CD4-positive, alpha-beta T cell (primary cell): Measurements from ENCODE around the gene USE1. TPM values are rescaled to one million over a fixed set of nuclear protein-coding genes. Genes with fewer than 3 reads are reported as not detected.

Experiments
- ATAC-seq: fragments of 200-7000 bp; cut with Tn5 transposase; one replicate; pipeline ENCODE4 v1.10.0; 2022; ENCODE audit warnings: mild to moderate bottlenecking; ENCODE audit not compliant: poor library complexity
- CTCF ChIA-PET: fragments of 350-600 bp; sonication (Branson Sonifier 250); formaldehyde crosslinking; loops from one replicate; lab custom pipeline; 2021; ENCODE audit warnings: antibody characterized with exemption, inconsistent platforms; lab: Charles Lee
- POLR2A ChIA-PET: fragments of 350-600 bp; sonication (Branson Sonifier 250); formaldehyde crosslinking; loops from one replicate; lab custom pipeline; 2021; ENCODE audit warnings: antibody characterized with exemption, inconsistent platforms; lab: Charles Lee
- DNase-seq, 14 experiments: peaks; one replicate each; pipeline ENCODE4 v3.0.0-alpha.2; 2013 to 2020; ENCODE audit warnings: mixed read lengths in 2 of 14
- H3K27ac ChIP-seq, 2 donors: one replicate each; pipeline versions ENCODE4 v1.5.1 to v1.7.0; 2013; ENCODE audit warnings: low read length in 2 of 2, low read depth in 1 of 2, mild to moderate bottlenecking in 1 of 2
- H3K27me3 ChIP-seq, 2 experiments: 1 replicate in 1 of 2; 2 replicates in 1 of 2; pipeline versions ENCODE4 v1.6.1 to v1.7.0; 2013; ENCODE audit warnings: low read length in 2 of 2, control low read depth in 1 of 2, mild to moderate bottlenecking in 1 of 2, moderate library complexity in 1 of 2; ENCODE audit not compliant: insufficient read depth in 2 of 2, control insufficient read depth in 1 of 2
- H3K36me3 ChIP-seq: one replicate; pipeline ENCODE4 v1.6.1; 2013; ENCODE audit warnings: low read length, control low read depth; ENCODE audit not compliant: insufficient read depth
- H3K4me1 ChIP-seq: one replicate; pipeline ENCODE4 v1.6.1; 2013; ENCODE audit warnings: low read length, control low read depth; ENCODE audit not compliant: insufficient read depth
- H3K4me3 ChIP-seq: one replicate; pipeline ENCODE4 v1.5.1; 2013; ENCODE audit warnings: mild to moderate bottlenecking, low read length, moderate library complexity
- H3K9me3 ChIP-seq, 2 experiments: 1 replicate in 1 of 2; 2 replicates in 1 of 2; pipeline versions ENCODE4 v1.6.1 to v1.7.0; 2013; ENCODE audit warnings: low read length in 2 of 2, mild to moderate bottlenecking in 2 of 2, control low read depth in 1 of 2, moderate library complexity in 1 of 2; ENCODE audit not compliant: control insufficient read depth in 1 of 2, insufficient read depth in 1 of 2
- H3K27ac Mint-ChIP-seq: one replicate; pipeline ENCODE4 v1.8.0; 2020; ENCODE audit warnings: mixed read lengths
- H3K27me3 Mint-ChIP-seq: one replicate; pipeline ENCODE4 v1.8.0; 2021; ENCODE audit warnings: mixed read lengths
- H3K36me3 Mint-ChIP-seq: one replicate; pipeline ENCODE4 v1.8.0; 2021; ENCODE audit warnings: low read depth, mixed read lengths
- H3K4me1 Mint-ChIP-seq: one replicate; pipeline ENCODE4 v1.8.0; 2021; ENCODE audit warnings: low read depth, mixed read lengths
- H3K4me3 Mint-ChIP-seq: one replicate; pipeline ENCODE4 v1.8.0; 2020; ENCODE audit warnings: mild to moderate bottlenecking, mixed read lengths
- H3K9me3 Mint-ChIP-seq: one replicate; pipeline ENCODE4 v1.8.0; 2020; ENCODE audit warnings: mixed read lengths
- intact Hi-C, 2 experiments: fragments of 100-400 bp; cut with DNase I in 1 of 2; cut with micrococcal nuclease in 1 of 2; formaldehyde crosslinking; loops; one replicate each; pipeline versions ENCODE4 v1.15.1 to v1.9.0; 2023 to 2025; cut with DNase I, micrococcal nuclease
- total RNA-seq, 174 experiments: library from RNA in 2 of 174; stranded (reverse) in 2 of 174; gene quantifications; one replicate each; pipeline ENCODE4 v1.2.3 and lab custom pipeline; 2021 to 2026
- TF ChIP-seq, protein P1 (sequence below): fragments of 200-600 bp; IDR thresholded peaks from one replicate; pipeline ENCODE4 v1.8.0; 2022; ENCODE audit warnings: antibody characterized with exemption, mild to moderate bottlenecking

The USE1 gene
- total RNA-seq, 2 experiments from 2014 or later = 23.1 to 24.3 TPM

DNA sequence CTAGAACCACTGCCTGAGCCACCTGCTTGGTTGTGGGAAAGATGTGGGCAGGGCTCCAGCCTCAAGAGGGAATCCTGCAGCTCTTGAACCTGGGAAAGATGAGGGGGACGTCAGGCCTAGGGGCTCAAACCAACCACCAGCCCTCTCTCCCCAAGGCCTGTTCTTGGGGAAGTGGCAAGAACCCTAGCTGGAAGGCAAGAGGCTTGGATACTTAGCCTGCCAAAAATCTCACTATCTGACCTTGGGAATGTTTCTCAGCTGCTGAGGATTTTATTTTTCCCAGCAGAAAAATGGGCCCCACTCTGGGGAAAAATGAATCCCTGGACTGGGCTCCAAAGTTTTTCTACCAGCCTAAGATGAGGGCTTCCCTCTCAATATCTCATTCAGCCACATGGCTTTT, 44.8 kb downstream of the USE1 start:
- no peak overlapping the region for H3K27ac ChIP-seq

GRCh38 chr19:17260842-17261325, 45.7 kb downstream of the USE1 start:
- Histone ChIP-seq H3K9me3 (no peaks in the 10 kb centered on the region), H3K36me3 (no peaks in the 10 kb centered on the region), H3K4me1 (peaks cover 18% of the 10 kb centered on the region), H3K4me3 (no peak overlapping the region), H3K27me3 (no peaks in the 10 kb centered on the region), H3K27ac (no peak overlapping the region)
- ChIA-PET POLR2A (no interaction called here), CTCF (interaction anchor here (0.7 to 3.0 kb wide), 10 partner anchors 11 to 178 kb away, joined by 3 to 21 read pairs (median 3); partner anchors contain the start of genes ANKLE1, DDA1 and USE1)
- H3K9me3 Mint-ChIP-seq = no peaks in the 10 kb centered on the region
- H3K27ac Mint-ChIP-seq = no peak overlapping the region
- H3K4me1 Mint-ChIP-seq = peaks cover 5% of the 10 kb centered on the region
- TF ChIP-seq, protein P1, sequence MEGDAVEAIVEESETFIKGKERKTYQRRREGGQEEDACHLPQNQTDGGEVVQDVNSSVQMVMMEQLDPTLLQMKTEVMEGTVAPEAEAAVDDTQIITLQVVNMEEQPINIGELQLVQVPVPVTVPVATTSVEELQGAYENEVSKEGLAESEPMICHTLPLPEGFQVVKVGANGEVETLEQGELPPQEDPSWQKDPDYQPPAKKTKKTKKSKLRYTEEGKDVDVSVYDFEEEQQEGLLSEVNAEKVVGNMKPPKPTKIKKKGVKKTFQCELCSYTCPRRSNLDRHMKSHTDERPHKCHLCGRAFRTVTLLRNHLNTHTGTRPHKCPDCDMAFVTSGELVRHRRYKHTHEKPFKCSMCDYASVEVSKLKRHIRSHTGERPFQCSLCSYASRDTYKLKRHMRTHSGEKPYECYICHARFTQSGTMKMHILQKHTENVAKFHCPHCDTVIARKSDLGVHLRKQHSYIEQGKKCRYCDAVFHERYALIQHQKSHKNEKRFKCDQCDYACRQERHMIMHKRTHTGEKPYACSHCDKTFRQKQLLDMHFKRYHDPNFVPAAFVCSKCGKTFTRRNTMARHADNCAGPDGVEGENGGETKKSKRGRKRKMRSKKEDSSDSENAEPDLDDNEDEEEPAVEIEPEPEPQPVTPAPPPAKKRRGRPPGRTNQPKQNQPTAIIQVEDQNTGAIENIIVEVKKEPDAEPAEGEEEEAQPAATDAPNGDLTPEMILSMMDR = peak; percentile 88
- no peaks in the 10 kb centered on the region for H3K36me3 Mint-ChIP-seq
- no peaks in the 10 kb centered on the region for H3K27me3 Mint-ChIP-seq
- H3K4me3 Mint-ChIP-seq = no peak overlapping the region
- intact Hi-C loops = loop anchor here (1.0 to 10.0 kb wide), 4 partner anchors 22 to 206 kb away; no protein-coding TSS in a partner anchor
- DNase-seq = peak; percentile 83 to 94 (median 89)
- peak; percentile 100 for ATAC-seq

More for the DNA sequence above, 44.8 kb downstream of the USE1 start:
- no peaks in the 10 kb centered on the region for H3K9me3 Mint-ChIP-seq
- H3K27me3 Mint-ChIP-seq = no peaks in the 10 kb centered on the region
- ChIA-PET POLR2A (no interaction called here), CTCF (interaction anchor here (0.7 to 3.0 kb wide), 8 partner anchors 10 to 177 kb away, joined by 3 to 21 read pairs (median 3); partner anchors contain the start of genes ANKLE1, DDA1 and USE1)
- Histone ChIP-seq H3K4me3 (no peak overlapping the region), H3K36me3 (no peaks in the 10 kb centered on the region), H3K27me3 (no peaks in the 10 kb centered on the region), H3K4me1 (peaks cover 14% of the 10 kb centered on the region), H3K9me3 (no peaks in the 10 kb centered on the region)
- no peak overlapping the region for H3K4me3 Mint-ChIP-seq
- ATAC-seq (no peak), DNase-seq (no peak)
- H3K27ac Mint-ChIP-seq = no peak overlapping the region
- peaks cover 5% of the 10 kb centered on the region for H3K4me1 Mint-ChIP-seq
- intact Hi-C loops = loop anchor here (1.0 to 10.0 kb wide), 4 partner anchors 23 to 207 kb away; no protein-coding TSS in a partner anchor
- H3K36me3 Mint-ChIP-seq = no peaks in the 10 kb centered on the region
- TF ChIP-seq, protein P1 = no peak

DNA sequence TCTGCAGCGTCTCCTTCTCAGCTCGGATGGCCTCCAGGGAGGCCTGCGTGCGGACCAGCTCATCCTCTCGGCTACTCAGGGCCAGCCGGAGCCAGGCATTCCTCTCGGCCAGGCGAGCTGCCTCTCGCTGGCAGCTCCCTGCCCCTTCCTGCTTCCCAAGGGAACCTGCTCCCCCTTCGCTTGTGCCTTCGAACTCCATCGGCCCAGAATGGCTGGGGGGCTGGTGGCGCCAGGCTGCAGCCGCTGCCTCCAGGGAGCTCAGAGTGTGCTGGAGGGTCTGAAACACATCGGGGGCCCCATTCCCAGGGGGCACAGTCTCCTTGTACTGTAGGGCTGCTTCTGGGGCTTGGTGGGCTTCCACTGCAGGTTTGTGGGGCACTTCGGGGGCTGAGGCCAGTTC, 47.4 kb downstream of the USE1 start:
- H3K27ac Mint-ChIP-seq = no peak overlapping the region
- ChIA-PET CTCF (interaction anchor here (0.7 kb wide), 1 partner anchor 11 kb away, joined by 3 read pairs; no protein-coding TSS in a partner anchor), POLR2A (no interaction called here)
- H3K9me3 ChIP-seq = no peaks in the 10 kb centered on the region
- H3K4me1 Mint-ChIP-seq = peaks cover 14% of the 10 kb centered on the region
- H3K27ac ChIP-seq = no peak overlapping the region
- intact Hi-C loops = loop anchor here in 1 of 2 experiments (5.0 to 10.0 kb wide), 2 partner anchors 122 to 205 kb away; no protein-coding TSS in a partner anchor
- H3K27me3 ChIP-seq = no peaks in the 10 kb centered on the region
- TF ChIP-seq, protein P1 = no peak
- H3K4me3 Mint-ChIP-seq = no peak overlapping the region
- H3K27me3 Mint-ChIP-seq = no peaks in the 10 kb centered on the region
- no peaks in the 10 kb centered on the region for H3K36me3 ChIP-seq
- ATAC-seq (no peak), DNase-seq (no peak)
- no peak overlapping the region for H3K4me3 ChIP-seq
- H3K4me1 ChIP-seq = peaks cover 31% of the 10 kb centered on the region
- no peaks in the 10 kb centered on the region for H3K9me3 Mint-ChIP-seq
- H3K36me3 Mint-ChIP-seq = peaks cover 6% of the 10 kb centered on the region
